CD14-positive monocyte (primary cell): ENCODE results near the gene FKTN. TPM values are rescaled to one million over a fixed set of nuclear protein-coding genes. Genes with fewer than 3 reads are reported as not detected.

Experiments used
- DNase-seq, 3 donors: peaks; one replicate each; pipeline ENCODE4 v3.0.0-alpha.2; 2011 to 2022
- H2AFZ ChIP-seq: 2 replicates; pipeline ENCODE4 v1.6.0; 2012; ENCODE audit warnings: mild to moderate bottlenecking, low read depth, low read length, inconsistent platforms; ENCODE audit not compliant: insufficient read depth, poor library complexity, severe bottlenecking
- H3K27ac ChIP-seq, 2 donors: 1 replicate in 1 of 2; 2 replicates in 1 of 2; pipeline ENCODE4 v1.5.1; 2012 to 2013; ENCODE audit warnings: low read length in 2 of 2, control low read depth in 1 of 2, inconsistent platforms in 1 of 2, low read depth in 1 of 2, mild to moderate bottlenecking in 1 of 2
- H3K27me3 ChIP-seq, 2 donors: one replicate each; pipeline versions ENCODE4 v1.6.0 to v1.6.1; 2011 to 2013; ENCODE audit warnings: low read length in 2 of 2; ENCODE audit not compliant: control insufficient read depth in 2 of 2, insufficient read depth in 2 of 2
- H3K36me3 ChIP-seq, 2 donors: replicated peaks in 1 of 2; 1 replicate in 1 of 2; 2 replicates in 1 of 2; pipeline versions ENCODE4 v1.5.1 to v1.6.1; 2012 to 2013; ENCODE audit warnings: low read length in 2 of 2, control low read depth in 1 of 2, inconsistent platforms in 1 of 2, mild to moderate bottlenecking in 1 of 2; ENCODE audit not compliant: insufficient read depth in 2 of 2, control insufficient read depth in 1 of 2
- H3K4me1 ChIP-seq, 2 donors: 1 replicate in 1 of 2; 2 replicates in 1 of 2; pipeline versions ENCODE4 v1.5.1 to v1.6.1; 2012 to 2013; ENCODE audit warnings: low read length in 2 of 2, control low read depth in 1 of 2, inconsistent platforms in 1 of 2, mild to moderate bottlenecking in 1 of 2, moderate library complexity in 1 of 2; ENCODE audit not compliant: insufficient read depth in 2 of 2, control insufficient read depth in 1 of 2
- H3K4me2 ChIP-seq: replicated peaks from 2 replicates; pipeline ENCODE3; 2012; ENCODE audit warnings: low read length, moderate library complexity, mild to moderate bottlenecking; ENCODE audit not compliant: poor library complexity, severe bottlenecking; ENCODE audit errors: extremely low read depth
- H3K4me3 ChIP-seq, 3 experiments: fragments of 200-600 bp in 1 of 3; sonication (generic) in 1 of 3; replicated peaks in 1 of 3; 1 replicate in 2 of 3; 2 replicates in 1 of 3; pipeline ENCODE4 v1.5.1; 2011 to 2013; ENCODE audit warnings: low read length in 3 of 3, mild to moderate bottlenecking in 3 of 3, control low read depth in 2 of 3, low read depth in 2 of 3, inconsistent platforms in 1 of 3, moderate library complexity in 1 of 3
- H3K79me2 ChIP-seq: 2 replicates; pipeline ENCODE4 v1.6.0; 2012; ENCODE audit warnings: mild to moderate bottlenecking, control low read depth, inconsistent platforms, low read length, moderate library complexity; ENCODE audit not compliant: insufficient read depth
- H3K9ac ChIP-seq: 2 replicates; pipeline ENCODE4 v1.6.0; 2017; ENCODE audit warnings: low read length, mild to moderate bottlenecking; ENCODE audit not compliant: insufficient read depth, poor library complexity, severe bottlenecking
- H3K9me3 ChIP-seq, 2 donors: replicated peaks in 1 of 2; 1 replicate in 1 of 2; 2 replicates in 1 of 2; pipeline versions ENCODE4 v1.5.1 to v1.6.1; 2012 to 2013; ENCODE audit warnings: low read length in 2 of 2, control low read depth in 1 of 2; ENCODE audit not compliant: control insufficient read depth in 1 of 2, insufficient read depth in 1 of 2
- H4K20me1 ChIP-seq: 2 replicates; pipeline ENCODE4 v1.6.0; 2012; ENCODE audit warnings: mild to moderate bottlenecking, low read length, control low read depth, moderate library complexity; ENCODE audit not compliant: insufficient read depth
- H3K27ac Mint-ChIP-seq, 7 donors: one replicate each; pipeline ENCODE4 v1.8.0; 2020; ENCODE audit warnings: mild to moderate bottlenecking in 7 of 7, mixed read lengths in 7 of 7, moderate library complexity in 6 of 7, inconsistent platforms in 2 of 7
- H3K27me3 Mint-ChIP-seq, 3 donors: one replicate each; pipeline ENCODE4 v1.8.0; 2021 to 2022; ENCODE audit warnings: low read depth in 3 of 3, mild to moderate bottlenecking in 3 of 3, mixed read lengths in 3 of 3, moderate library complexity in 3 of 3, inconsistent platforms in 1 of 3
- H3K36me3 Mint-ChIP-seq, 2 donors: one replicate each; pipeline ENCODE4 v1.8.0; 2020; ENCODE audit warnings: mixed read lengths in 2 of 2, inconsistent platforms in 1 of 2, mild to moderate bottlenecking in 1 of 2
- H3K4me1 Mint-ChIP-seq: one replicate; pipeline ENCODE4 v1.8.0; 2020; ENCODE audit warnings: mild to moderate bottlenecking, mixed read lengths
- H3K4me3 Mint-ChIP-seq, 2 donors: one replicate each; pipeline ENCODE4 v1.8.0; 2020; ENCODE audit warnings: mild to moderate bottlenecking in 2 of 2, mixed read lengths in 2 of 2, moderate library complexity in 1 of 2
- H3K9me3 Mint-ChIP-seq, 7 donors: one replicate each; pipeline ENCODE4 v1.8.0; 2020 to 2022; ENCODE audit warnings: mixed read lengths in 7 of 7, mild to moderate bottlenecking in 6 of 7, moderate library complexity in 6 of 7, inconsistent platforms in 2 of 7
- CTCF ChIP-seq: fragments of 200-600 bp; IDR thresholded peaks from one replicate; pipeline ENCODE4 v1.8.0; 2022; ENCODE audit warnings: antibody characterized with exemption, mild to moderate bottlenecking
- WGBS: methylation state at CpG from one replicate; pipeline ENCODE4 v1.1.5; 2013; ENCODE audit warnings: missing lambda C conversion rate; ENCODE audit not compliant: insufficient coverage; 5-methylcytosine and 5-hydroxymethylcytosine counted together
- intact Hi-C, 2 donors: fragments of 100-400 bp; cut with micrococcal nuclease; formaldehyde crosslinking; loops; one replicate each; pipeline versions ENCODE4 v1.15.0 to v1.15.1; 2023
- polyA plus RNA-seq, 3 donors: library from polyadenylated mRNA; depleted of rRNA in 1 of 3; unstranded in 2 of 3; stranded (reverse) in 1 of 3; fragments of 300-500 nt in 2 of 3; fragments of >200 nt in 1 of 3; fragmentation: Illumina TruSeq in 2 of 3; gene quantifications; 1 replicate in 2 of 3; 2 replicates in 1 of 3; pipeline ENCODE4 v1.2.3, GENCODE V29; 2012 to 2021

The FKTN gene
- polyA plus RNA-seq, 3 donors: 1.7 to 3.2 (median 2.7) TPM

DNA sequence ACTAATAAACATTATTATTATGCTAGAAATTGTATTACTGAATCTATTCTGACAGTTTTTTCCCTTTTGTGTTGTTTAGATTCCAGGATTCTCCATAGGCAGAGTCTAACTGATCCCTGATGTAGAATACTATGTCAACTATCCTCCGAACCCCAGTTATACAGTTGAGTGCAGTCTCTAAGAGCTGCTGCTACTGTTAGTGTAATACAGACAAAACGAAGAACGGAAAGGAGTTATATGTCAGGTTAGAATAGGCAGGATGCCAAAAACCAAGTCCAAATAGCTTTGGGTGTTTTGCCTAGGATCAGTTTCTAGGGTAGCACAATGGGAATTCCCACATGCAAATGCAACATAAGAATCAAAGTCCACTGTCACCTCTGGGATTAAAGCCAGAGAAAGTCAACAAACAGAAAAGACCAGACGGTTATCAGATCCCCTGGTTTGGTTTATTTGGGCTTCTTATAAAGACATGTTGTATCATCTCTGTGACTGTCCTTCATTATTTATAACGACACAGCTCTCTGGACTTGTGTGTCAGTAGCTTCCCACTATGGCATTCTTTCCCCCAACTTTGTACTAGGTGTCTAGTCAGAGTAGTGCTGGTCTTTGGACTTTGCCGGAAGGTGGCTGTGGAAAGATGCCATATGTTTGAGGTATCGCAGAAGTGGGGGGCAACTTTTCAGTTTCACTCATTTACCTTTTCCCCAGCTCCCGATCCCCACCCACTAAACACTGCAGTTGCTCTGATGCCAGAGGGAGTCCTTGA is 121.5 kb downstream of the FKTN start:
- Histone ChIP-seq H3K79me2 (no peaks in the 10 kb centered on the region), H3K4me2 (no peak overlapping the region), H3K9me3 (no peaks in the 10 kb centered on the region), H3K27ac (no peak overlapping the region), H3K27me3 (no peaks in the 10 kb centered on the region), H3K36me3 (no peaks in the 10 kb centered on the region), H3K4me1 (no peaks in the 10 kb centered on the region), H3K9ac (no peak overlapping the region), H4K20me1 (no peaks in the 10 kb centered on the region), H3K4me3 (no peak overlapping the region), H2AFZ (no peak overlapping the region)
- no peak for TF ChIP-seq CTCF
- peaks cover 0 to 4% (median 0%) of the 10 kb centered on the region in 3 donors for H3K27me3 Mint-ChIP-seq
- no peaks in the 10 kb centered on the region for H3K36me3 Mint-ChIP-seq
- DNase-seq: no peak
- no peak overlapping the region for H3K27ac Mint-ChIP-seq
- peaks cover 0 to 3% (median 0%) of the 10 kb centered on the region in 7 donors for H3K9me3 Mint-ChIP-seq
- WGBS: 100% methylated on average over 2 of the region's 8 CpGs
- no peaks in the 10 kb centered on the region for H3K4me1 Mint-ChIP-seq
- intact Hi-C loops: no loop called here
- no peak overlapping the region for H3K4me3 Mint-ChIP-seq

GRCh38 chr9:105681313-105681712 is 123.4 kb downstream of the FKTN start:
- Histone ChIP-seq H3K4me1 (no peaks in the 10 kb centered on the region), H3K9ac (no peak overlapping the region), H3K4me2 (no peak overlapping the region), H3K36me3 (no peaks in the 10 kb centered on the region), H3K27ac (no peak overlapping the region), H3K27me3 (no peaks in the 10 kb centered on the region), H3K4me3 (no peak overlapping the region), H3K79me2 (no peaks in the 10 kb centered on the region), H3K9me3 (no peaks in the 10 kb centered on the region), H4K20me1 (no peaks in the 10 kb centered on the region), H2AFZ (no peak overlapping the region)
- no peak overlapping the region for H3K4me3 Mint-ChIP-seq
- H3K27me3 Mint-ChIP-seq: peaks cover 0 to 4% (median 0%) of the 10 kb centered on the region in 3 donors
- no peaks in the 10 kb centered on the region for H3K36me3 Mint-ChIP-seq
- TF ChIP-seq CTCF: no peak
- no peaks in the 10 kb centered on the region for H3K9me3 Mint-ChIP-seq
- H3K4me1 Mint-ChIP-seq: no peaks in the 10 kb centered on the region
- no peak for DNase-seq
- H3K27ac Mint-ChIP-seq: no peak overlapping the region
- WGBS: 100% methylated on average over 1 of the region's 2 CpGs
- intact Hi-C loops: no loop called here
